GM12878 (cell line): Measurements from ENCODE around the gene KIAA0930.

Source experiments
- ATF7 ChIP-seq: fragments of 450-650 bp; IDR thresholded peaks from 2 replicates; pipeline ENCODE4 v1.6.1; 2016; ENCODE audit warnings: low read depth, mild to moderate bottlenecking
- BACH1 ChIP-seq: fragments of 450-650 bp; IDR thresholded peaks from 2 replicates; pipeline ENCODE4 v1.6.1; 2017; ENCODE audit warnings: mild to moderate bottlenecking, borderline replicate concordance
- CTCF ChIP-seq, 3 experiments: IDR thresholded peaks in 2 of 3; conservative IDR thresholded peaks in 1 of 3; 2 replicates each; pipeline ENCODE4 v1.5.1; 2011; ENCODE audit warnings: low read depth in 3 of 3, low read length in 3 of 3, mild to moderate bottlenecking in 3 of 3, control low read depth in 2 of 3, moderate library complexity in 2 of 3, inconsistent platforms in 1 of 3, mixed read lengths in 1 of 3; ENCODE audit not compliant: control insufficient read depth in 2 of 3, insufficient read depth in 1 of 3; ENCODE audit errors: extremely low read depth in 1 of 3
- CUX1 ChIP-seq: IDR thresholded peaks from 2 replicates; pipeline ENCODE4 v1.6.1; 2012; ENCODE audit warnings: improper control_type of control experiment, low read depth, low read length; ENCODE audit not compliant: insufficient replicate concordance
- EZH2 ChIP-seq: IDR thresholded peaks from 2 replicates; pipeline ENCODE4 v1.6.1; 2012; ENCODE audit warnings: low read depth, mild to moderate bottlenecking, control low read depth, inconsistent platforms, low read length, borderline replicate concordance; ENCODE audit not compliant: control insufficient read depth
- NFYB ChIP-seq: IDR thresholded peaks from 2 replicates; pipeline ENCODE4 v1.6.1; 2011; ENCODE audit warnings: low read depth, mild to moderate bottlenecking, low read length, improper control_type of control experiment, moderate library complexity; ENCODE audit not compliant: insufficient read depth
- PML ChIP-seq: IDR thresholded peaks from 2 replicates; pipeline ENCODE4 v1.6.1; 2012; ENCODE audit warnings: low read length, inconsistent platforms
- POLR2A ChIP-seq: IDR thresholded peaks from 2 replicates; pipeline ENCODE4 v1.6.1; 2011; ENCODE audit warnings: low read depth, mild to moderate bottlenecking, low read length
- POU2F2 ChIP-seq: IDR thresholded peaks from 3 replicates; pipeline ENCODE4 v1.6.1; 2011; ENCODE audit warnings: low read depth, mild to moderate bottlenecking, low read length, borderline replicate concordance
- SMC3 ChIP-seq: IDR thresholded peaks from 2 replicates; pipeline ENCODE4 v1.6.1; 2011; ENCODE audit warnings: low read length, improper control_type of control experiment, borderline replicate concordance
- STAT3 ChIP-seq: IDR thresholded peaks from 2 replicates; pipeline ENCODE4 v1.6.1; 2011; ENCODE audit warnings: low read depth, low read length, improper control_type of control experiment
- SUZ12 ChIP-seq: fragments of 200-600 bp; sonication (generic); IDR thresholded peaks from one replicate; pipeline ENCODE4 v1.6.1; 2018; ENCODE audit warnings: antibody characterized with exemption, mild to moderate bottlenecking; ENCODE audit not compliant: unreplicated experiment
- TAF1 ChIP-seq: IDR thresholded peaks from 2 replicates; pipeline ENCODE4 v1.6.1; 2011; ENCODE audit warnings: mild to moderate bottlenecking, low read depth, low read length, borderline replicate concordance
- TARDBP ChIP-seq: IDR thresholded peaks from 2 replicates; pipeline ENCODE4 v1.6.1; 2016; ENCODE audit warnings: borderline replicate concordance

GRCh38 chr22:45263463-45264269 lies 23.0 kb upstream of the KIAA0930 start:
- TF ChIP-seq TAF1 (no peak), CTCF (IDR thresholded peaks at IDR 0.05 in 2 of 3, conservative IDR thresholded peaks at IDR 0.05 in 1 of 3; ENCODE audit: control insufficient read depth in 2 of 3, extremely low read depth in 1 of 3, insufficient read depth in 1 of 3, low read depth in 3 of 3, low read length in 3 of 3) (peak; percentile 69 to 92 (median 79)), POLR2A (no peak), STAT3 (no peak), BACH1 (no peak), EZH2 (no peak), CUX1 (no peak), SUZ12 (no peak), ATF7 (no peak; the same call in 1 of the 2 replicates), SMC3 (peak; percentile 73; the same call in 1 of the 2 replicates), NFYB (no peak), TARDBP (0 out of 2 replicates have a peak, but pooled peaks have one; percentile 46), PML (no peak), POU2F2 (peak; percentile 27; the same call in 1 of the 3 replicates)
